ENCODE results near the gene CLDN20.

- no peak for TF ChIP-seq CTCF (IDR thresholded peaks at IDR 0.05)
- TF ChIP-seq POLR2A (IDR thresholded peaks at IDR 0.05), result no peak
Measured at GRCh38 chr6:155291291-155291690, 27.5 kb downstream of the CLDN20 start.
